LNCAP (cell line): Measurements from ENCODE around the gene GPX8.

Experiments used
- TF ChIP-seq, protein P1 (sequence below): fragments of 450-650 bp; IDR thresholded peaks from 2 replicates; pipeline ENCODE4 v1.5.1; 2017; ENCODE audit warnings: mild to moderate bottlenecking

The GPX8 gene

DNA sequence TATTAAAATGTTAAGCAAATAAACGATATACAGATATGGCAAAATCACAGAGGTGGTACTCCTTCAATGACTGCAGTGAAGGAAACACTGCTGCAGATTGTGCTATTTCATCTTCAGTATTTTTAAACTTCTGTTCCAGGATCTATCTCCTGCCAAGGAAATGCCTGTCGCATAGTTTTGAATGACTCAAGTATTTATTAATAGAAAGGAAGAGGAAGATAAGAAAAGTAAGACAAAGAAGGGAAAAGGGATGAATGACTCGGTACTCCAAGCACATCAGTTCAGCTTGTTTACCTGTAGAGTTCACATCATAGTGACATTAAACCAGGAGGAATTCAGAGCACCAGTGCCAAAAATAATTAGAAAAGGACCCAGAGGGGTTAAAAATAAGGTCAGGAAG is 5.1 kb upstream of the GPX8 start:
- TF ChIP-seq, protein P1, sequence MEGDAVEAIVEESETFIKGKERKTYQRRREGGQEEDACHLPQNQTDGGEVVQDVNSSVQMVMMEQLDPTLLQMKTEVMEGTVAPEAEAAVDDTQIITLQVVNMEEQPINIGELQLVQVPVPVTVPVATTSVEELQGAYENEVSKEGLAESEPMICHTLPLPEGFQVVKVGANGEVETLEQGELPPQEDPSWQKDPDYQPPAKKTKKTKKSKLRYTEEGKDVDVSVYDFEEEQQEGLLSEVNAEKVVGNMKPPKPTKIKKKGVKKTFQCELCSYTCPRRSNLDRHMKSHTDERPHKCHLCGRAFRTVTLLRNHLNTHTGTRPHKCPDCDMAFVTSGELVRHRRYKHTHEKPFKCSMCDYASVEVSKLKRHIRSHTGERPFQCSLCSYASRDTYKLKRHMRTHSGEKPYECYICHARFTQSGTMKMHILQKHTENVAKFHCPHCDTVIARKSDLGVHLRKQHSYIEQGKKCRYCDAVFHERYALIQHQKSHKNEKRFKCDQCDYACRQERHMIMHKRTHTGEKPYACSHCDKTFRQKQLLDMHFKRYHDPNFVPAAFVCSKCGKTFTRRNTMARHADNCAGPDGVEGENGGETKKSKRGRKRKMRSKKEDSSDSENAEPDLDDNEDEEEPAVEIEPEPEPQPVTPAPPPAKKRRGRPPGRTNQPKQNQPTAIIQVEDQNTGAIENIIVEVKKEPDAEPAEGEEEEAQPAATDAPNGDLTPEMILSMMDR, result no peak

DNA sequence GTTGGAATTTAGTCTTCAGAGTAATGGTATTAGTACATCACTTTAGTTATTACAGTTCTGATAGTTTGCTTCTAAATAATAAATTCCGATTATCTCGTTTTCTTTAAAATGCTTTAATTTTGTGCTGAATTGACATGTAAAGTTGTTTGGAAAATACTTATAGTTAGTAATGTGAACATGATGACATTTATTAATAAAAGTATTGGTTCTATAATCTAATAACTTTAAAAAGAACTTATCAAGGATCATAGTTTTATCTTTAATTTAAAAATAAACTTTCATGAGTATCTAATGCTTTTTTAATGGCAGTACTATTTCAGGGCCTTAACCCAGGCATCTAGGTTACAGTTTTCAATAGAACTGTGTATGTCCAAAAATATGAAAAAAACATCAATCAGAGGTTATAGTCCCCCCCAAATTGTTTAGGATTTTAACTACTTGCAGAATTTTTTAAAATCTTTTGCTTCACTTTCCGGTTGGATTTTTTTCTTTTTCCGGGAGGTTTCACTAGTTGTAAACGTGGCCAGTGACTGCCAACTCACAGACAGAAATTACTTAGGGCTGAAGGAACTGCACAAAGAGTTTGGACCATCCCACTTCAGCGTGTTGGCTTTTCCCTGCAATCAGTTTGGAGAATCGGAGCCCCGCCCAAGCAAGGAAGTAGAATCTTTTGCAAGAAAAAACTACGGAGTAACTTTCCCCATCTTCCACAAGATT is 680 bp downstream of the GPX8 start:
- TF ChIP-seq, protein P1, result no peak

DNA sequence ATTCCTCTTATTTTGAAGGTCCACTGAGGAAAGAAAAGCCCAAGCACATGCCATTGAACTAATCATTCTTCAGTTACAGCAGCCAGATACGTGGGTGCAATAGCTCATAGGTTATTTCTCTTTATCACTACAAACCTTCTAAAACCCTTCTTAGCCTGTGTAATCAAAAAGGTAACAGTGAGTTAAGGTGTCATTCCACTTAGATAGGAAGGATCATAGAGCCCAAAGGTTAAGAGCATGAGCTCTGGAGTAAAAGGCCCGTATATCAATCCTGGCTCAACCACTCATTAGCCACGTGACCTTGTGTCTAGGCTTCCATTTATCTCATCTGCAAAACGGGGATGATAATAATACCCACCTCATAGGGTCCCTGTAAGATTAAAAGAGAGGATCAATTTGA is 2.7 kb downstream of the GPX8 start:
- TF ChIP-seq, protein P1, result no peak

DNA sequence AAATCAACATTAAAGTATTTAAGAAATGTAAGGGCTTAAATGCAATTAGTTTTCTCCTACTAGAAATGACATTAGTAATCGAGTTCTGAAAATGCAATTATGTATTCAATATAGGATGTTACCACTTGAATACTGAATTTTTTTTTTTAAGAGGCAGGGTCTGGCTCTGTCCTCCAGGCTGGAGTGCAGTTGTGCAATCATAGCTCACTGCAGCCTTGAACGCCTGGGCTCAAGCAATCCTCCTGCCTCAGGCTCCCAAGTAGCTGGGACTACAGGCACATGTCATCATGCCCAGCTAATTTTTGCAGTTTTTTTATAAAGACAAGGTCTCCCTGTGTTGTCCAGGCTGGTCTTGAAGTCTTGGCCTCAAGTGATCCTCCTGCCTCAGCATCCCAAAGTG is 11.5 kb downstream of the GPX8 start:
- TF ChIP-seq, protein P1, result no peak

DNA sequence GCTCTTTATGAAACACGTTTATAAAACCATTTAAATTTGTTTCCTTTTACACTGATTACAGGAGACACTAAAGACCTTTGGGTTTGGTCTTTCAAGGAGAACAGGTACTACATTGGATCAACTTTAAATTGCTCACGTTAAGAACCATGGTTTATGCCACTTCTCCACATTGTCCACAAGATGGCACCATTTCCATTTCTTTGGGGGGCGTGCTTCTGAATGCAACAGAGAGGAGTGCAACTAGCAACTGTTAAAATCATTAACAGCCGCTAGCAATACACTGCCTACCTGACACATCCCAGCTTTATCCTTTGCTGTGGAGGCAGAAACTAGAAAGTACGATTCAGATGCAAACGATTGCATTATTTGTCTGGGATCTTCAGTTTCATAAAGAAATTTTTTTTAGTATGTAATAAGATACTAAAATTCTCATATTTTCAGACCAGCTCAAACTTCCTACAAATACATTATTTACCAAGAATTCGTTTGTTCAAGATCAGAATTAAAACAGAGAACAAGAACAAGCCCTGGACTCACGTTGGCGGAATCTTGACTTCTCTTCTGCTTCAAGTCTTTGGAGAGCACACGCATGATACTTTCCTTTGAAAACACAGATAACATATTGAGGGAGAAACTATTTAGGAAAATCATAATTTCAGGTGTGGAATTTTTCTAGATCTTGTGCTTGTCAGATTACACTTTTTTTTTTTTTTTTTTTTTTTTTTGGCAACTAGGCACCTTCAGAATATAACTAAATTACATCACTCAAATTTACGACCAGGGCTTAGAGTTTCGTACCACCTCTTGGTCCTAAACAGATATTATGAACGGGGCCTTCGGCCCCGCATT is 12.3 kb downstream of the GPX8 start:
- TF ChIP-seq, protein P1, result peak; percentile 84

DNA sequence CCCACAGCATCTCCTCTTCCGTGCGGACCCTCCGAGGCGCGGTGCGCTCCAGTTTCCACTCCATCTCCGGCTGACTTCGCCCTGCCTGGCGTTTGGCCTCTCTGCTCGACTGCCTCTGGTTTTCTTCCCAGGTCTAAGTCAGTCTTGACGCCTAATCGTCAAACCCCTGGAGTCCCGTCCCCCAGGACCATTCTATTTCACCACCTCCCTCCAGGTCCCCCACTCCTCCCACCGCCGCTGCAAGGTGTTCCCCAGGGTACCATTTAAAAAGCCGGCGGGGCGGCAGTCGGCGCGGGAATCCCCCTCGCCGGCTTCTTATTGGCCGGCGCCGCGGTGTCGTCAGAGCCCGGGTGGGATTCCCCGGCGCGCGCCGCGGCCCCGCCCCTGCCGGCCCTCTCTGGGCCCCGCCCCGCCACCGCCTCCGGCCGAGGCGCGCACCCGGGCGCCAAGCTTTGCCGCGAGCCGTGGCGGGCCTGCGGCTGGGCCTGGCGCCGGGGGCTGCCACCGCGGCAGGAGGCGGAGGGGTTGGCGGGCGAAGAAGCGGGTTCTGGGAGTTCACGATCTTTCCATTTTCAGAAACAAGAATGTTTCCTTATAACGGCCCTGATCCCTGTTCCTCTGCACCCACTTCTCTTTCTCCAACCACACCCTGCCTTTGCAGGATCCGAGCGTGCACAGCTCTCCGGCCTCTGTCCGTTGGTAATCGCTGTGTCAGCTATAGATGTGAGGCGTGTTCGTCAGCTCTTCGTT is 13.1 kb downstream of the GPX8 start, which contains the start of gene CDC20B:
TSS of gene CDC20B (minus strand) at position 241 of the 750 bp plus-strand sequence. CDS start at position 64, 177 bp downstream.
- TF ChIP-seq, protein P1, result no peak

DNA sequence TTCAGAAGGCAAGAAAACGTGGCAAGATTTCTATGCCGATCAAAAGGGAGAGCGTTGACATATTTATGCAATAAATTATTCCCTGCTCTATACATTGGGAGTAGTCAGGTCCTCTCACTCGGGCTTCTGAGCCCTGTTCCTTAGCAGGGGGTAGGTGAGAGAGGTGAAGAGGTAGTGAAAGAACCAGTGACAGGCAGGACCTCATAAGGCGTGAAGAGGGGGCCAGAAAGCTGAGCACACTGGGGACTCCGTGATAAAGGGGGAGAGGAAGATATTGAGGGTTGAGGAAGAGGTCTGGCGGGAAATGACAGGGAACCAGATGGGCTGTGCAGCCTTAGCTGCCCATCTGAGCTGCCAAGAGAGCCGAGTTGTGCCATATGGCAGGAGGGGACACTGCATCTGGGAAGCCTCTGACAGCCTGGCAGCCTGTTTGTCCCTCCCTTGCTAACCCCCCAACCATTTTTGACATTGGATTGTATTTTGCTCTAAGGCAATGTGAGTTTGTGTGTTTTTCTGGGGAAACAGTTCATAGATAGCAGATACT is 13.8 kb downstream of the GPX8 start:
- TF ChIP-seq, protein P1, result no peak
